ENCODE results near the gene NDFIP2. TPM values are rescaled to one million over a fixed set of nuclear protein-coding genes. Genes with fewer than 3 reads are reported as not detected.

Gene NDFIP2
- total RNA-seq, 1 experiment from 2014 or later = 38.6 TPM

DNA sequence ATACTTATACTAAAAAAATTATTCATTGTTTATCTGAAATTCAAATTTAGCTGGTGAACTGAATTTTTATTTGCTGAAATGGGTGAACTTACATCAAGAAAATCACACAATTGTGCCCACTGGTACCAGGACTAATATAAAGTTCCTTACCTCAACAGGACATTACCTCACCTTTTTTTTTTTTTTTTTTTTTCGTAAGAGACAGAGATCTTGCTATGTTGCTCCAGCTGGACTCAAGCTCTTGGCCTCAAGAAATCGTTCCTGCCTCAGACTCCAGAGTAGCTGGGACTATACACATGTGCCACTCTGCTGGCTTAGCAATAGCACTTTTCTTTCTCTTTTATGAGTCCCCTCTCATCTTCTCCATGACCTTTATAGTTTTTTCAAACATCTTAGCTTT, 22.5 kb upstream of the NDFIP2 start:
- no peak for DNase-seq (ENCODE audit: low read depth)

GRCh38 chr13:79459906-79460305, 21.0 kb upstream of the NDFIP2 start:
- no peak for DNase-seq (ENCODE audit: low read depth)

GRCh38 chr13:79462895-79463294, 18.1 kb upstream of the NDFIP2 start:
- DNase-seq (ENCODE audit: low read depth) = no peak

DNA sequence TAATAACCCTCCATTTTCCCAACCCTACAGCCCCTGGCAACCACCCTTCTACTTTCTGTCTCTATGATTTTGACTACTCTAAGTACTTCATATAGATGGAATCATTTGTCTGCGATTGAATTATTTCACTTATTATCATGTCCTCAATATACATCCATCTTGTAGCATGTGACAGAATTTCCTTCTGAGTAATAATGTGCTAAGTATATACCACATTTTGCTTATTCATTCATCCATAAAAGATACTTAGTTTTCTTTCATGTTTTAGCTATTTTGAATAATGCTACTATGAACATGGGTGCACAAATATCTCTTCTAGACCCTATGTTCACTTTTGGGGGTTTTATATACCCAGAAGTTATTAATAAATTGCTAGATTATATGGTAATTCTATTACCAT, 17.4 kb upstream of the NDFIP2 start:
- DNase-seq (ENCODE audit: low read depth) = no peak

DNA sequence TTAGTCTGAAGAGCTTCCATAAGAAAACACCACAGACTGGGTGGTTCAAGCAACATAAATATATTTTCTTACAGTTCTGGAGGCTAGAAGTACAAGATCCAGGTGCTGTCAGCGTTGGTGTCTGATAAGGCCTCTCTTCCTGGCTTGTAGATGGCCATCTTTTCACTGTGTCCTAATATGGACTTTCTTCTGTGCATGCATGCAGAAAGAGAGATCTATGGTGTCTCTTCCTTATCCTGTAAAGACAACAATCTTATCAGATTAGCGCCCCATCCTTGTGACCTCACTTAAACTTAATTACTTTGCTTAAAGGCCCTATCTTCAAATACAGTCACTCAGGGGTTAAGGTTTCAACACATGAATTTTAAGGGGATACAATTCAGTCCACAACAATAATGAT, 14.1 kb upstream of the NDFIP2 start:
- no peak for DNase-seq (ENCODE audit: low read depth)

DNA sequence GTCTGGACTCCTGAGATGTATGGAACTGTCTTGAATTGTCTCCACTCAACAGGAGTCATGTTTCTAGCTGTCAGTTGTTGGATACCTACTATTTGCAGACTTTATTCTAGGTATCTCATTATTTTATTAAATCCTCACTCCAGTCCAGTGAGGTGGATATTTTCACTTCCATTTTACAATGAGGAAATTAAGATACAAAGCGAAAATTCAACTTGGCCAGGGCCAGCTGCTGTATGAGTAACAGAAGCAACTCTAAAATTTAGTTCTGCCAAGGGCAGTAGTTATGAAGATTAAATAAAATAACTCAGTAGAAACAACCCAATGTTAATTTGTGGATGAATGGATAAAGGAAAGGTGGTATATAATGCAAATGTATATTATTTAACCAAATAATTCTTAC, 12.6 kb upstream of the NDFIP2 start:
- DNase-seq (ENCODE audit: low read depth) = no peak

GRCh38 chr13:79468819-79469218, 12.1 kb upstream of the NDFIP2 start:
- no peak for DNase-seq (ENCODE audit: low read depth)

DNA sequence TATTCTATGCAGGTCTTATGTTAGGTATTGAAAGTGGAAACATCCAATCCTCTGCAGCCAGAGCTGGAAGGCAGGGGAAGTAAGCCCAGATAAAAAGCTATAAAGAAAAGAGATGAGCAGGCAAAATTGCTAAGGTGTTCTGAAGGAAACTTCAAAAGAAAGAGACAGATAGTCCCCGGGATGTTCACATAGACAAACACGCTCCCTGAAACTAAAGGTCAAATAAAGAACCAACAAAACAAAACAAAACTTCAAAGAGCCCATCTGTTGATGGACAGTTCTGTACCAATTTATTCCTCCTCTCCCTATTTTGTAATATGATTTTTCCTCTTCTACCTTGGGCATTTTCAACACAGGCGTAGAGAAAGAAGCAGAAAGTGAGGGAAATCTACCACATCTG, 11.3 kb upstream of the NDFIP2 start:
- DNase-seq (ENCODE audit: low read depth) = no peak

GRCh38 chr13:79470666-79471065, 10.3 kb upstream of the NDFIP2 start:
- no peak for DNase-seq (ENCODE audit: low read depth)

DNA sequence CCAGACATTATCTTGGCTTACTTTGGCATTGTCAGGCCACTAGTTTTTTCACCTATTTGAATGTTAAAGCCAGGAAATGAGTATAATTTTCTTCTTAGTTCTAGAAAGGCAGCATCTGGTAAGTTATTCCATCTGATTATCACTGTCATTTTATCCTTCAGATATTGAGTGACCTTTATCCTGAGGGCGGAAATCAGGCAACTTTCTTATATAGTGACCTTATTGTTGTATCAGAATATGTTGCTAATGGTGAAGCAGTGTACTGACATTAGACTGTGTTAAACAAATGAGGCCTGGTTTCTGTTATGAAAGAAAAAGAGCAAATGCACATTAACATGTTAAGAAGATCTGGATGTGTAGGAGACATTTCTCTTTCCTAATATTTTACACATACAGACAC, 5.4 kb upstream of the NDFIP2 start:
- DNase-seq (ENCODE audit: low read depth) = no peak

DNA sequence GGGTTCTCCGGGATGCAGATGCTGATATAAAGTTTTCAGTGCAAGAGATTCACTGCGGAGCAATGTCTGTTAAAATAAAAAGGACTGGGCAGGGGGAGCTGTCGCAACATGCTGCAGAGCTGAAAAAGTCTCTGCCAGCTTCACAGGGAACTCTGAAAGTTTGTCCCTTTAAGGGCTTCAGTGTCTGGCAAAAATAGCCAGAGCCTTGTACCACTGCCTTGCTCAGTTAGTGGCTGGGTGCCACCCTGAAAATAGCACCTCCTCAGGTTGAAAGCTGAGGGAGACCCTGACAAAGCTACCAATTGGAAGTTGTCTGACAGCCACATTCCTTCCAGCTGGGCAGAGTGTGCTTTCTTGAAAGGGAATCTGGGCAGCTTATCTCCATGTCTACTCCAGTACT, 3.0 kb upstream of the NDFIP2 start:
- no peak for DNase-seq (ENCODE audit: low read depth)

- DNase-seq (ENCODE audit: low read depth) = no peak
These were observed 1.1 kb upstream of the NDFIP2 start for GRCh38 chr13:79479882-79480281.

- peak; percentile 17 for DNase-seq (ENCODE audit: low read depth)
These were observed 714 bp downstream of the NDFIP2 start for GRCh38 chr13:79481685-79482052.

- no peak for DNase-seq (ENCODE audit: low read depth)
These were observed 1.5 kb downstream of the NDFIP2 start for GRCh38 chr13:79482281-79482970.

DNA sequence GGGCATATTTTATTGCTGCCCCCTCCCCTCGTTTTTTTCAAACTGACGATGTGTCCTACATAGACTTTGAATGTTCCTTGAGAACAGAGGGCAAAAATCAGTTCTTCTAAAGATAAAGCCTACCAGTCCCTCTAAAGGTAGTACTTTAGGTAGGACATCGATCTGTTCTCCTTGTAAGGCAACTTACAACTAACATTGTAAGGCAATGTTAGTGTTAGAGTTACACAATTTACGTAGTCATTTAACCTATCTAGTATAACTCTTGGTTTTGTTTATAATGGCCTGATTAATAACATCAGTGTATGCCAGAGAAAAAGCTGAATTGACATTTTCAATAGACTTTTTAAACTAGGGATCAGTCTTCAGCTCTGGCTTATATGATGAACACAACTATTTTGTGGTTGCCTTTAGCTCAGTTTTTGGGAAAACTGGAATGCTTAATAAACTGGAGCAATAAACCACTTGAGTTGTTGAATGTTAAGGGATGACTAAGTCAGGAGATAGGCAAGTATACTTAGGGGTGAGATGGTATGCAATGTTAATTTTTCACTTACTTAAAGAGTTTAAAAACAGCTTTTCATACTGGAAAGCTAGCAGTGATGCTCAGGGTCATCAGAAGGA, 2.2 kb downstream of the NDFIP2 start:
- no peak for DNase-seq (ENCODE audit: low read depth)

- DNase-seq (ENCODE audit: low read depth) = peak; percentile 17
These were observed 4.3 kb downstream of the NDFIP2 start for GRCh38 chr13:79485014-79485811.

GRCh38 chr13:79486433-79487188, 5.7 kb downstream of the NDFIP2 start:
- DNase-seq (ENCODE audit: low read depth) = no peak

DNA sequence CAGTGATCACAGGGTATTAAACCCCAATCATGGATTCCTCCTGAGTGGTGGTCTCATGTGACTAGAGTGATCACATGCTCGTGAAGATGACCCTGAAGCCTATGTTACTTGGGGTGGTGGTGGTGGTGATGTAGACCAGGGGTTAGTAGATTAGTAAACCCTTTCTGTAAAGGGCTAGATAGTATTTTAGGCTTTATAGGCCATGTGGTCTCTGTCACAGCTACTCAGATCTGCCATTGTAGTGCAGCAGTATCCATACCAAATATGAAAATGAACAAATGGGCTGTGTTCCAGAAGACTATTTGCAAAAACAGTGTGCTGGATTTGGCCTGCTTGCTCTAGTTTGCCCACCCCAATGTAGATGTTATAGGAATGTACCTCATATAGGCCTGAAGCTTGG, 9.4 kb downstream of the NDFIP2 start:
- no peak for DNase-seq (ENCODE audit: low read depth)

DNA sequence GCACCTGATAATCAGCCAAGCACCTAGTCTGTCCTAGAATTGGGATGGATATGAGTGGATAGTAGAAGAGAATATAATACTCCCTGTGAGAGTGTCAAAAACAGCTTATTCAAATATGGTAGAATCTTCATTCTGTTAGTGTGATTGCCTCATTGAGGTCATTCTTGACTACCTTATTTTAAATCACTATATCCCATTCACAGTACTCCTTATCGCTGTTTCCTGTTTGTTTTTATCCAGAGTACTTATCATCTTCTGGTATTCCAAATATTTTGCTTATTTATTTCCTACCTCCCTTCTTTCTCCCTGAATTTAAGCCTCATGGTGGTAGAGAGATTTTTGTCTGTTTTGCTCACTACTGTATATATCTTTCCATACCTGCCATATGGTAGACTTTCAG, 9.9 kb downstream of the NDFIP2 start:
- no peak for DNase-seq (ENCODE audit: low read depth)

DNA sequence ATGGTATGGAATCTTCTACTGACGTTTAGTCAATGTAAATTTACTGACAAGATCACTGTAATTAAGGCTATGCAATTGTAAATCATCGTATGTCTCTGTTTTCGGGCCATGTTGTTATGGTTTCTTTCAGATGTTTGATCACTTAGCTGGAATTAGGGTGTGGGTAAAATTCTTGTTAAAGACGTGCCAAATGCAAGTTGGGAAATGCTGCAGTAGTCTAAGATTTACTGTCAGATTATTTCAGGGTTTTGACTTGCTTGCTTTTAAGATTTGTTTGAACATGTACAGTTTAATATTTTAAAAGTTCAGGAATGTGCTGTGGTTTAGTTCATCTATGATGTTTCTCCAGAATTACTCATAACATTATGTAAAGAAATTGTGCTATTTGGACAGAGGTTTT, 10.8 kb downstream of the NDFIP2 start:
- no peak for DNase-seq (ENCODE audit: low read depth)

GRCh38 chr13:79492313-79492798, 11.4 kb downstream of the NDFIP2 start:
- DNase-seq (ENCODE audit: low read depth) = no peak

GRCh38 chr13:79492918-79493594, 12.1 kb downstream of the NDFIP2 start:
- no peak for DNase-seq (ENCODE audit: low read depth)
